Measurements from ENCODE around the gene RPL7L1.
"Not testable (repeated sequence)": the region's sequence is repeated elsewhere in the genome, so short reads cannot be mapped to it uniquely, and the experiment has no call there.

Gene RPL7L1

GRCh38 chr6:42879372-42880239, at the start of gene RPL7L1:
RPL7L1 (plus strand) TSS chr6:42879616; CDS start chr6:42879911, 295 bp downstream.
- peak; percentile 88 for DNase-seq (ENCODE audit: low spot score)

- no peak for DNase-seq (ENCODE audit: low spot score)
Observed at GRCh38 chr6:42831237-42831636, 48.2 kb upstream of the RPL7L1 start.

- no peak for DNase-seq (ENCODE audit: low spot score)
Observed at GRCh38 chr6:42834056-42834455, 45.4 kb upstream of the RPL7L1 start.

GRCh38 chr6:42841844-42842584, 37.4 kb upstream of the RPL7L1 start:
- no peak for DNase-seq (ENCODE audit: low spot score)

- no peak for DNase-seq (ENCODE audit: low spot score)
Observed at GRCh38 chr6:42845327-42845694, 34.1 kb upstream of the RPL7L1 start.

- DNase-seq (ENCODE audit: low spot score) = no peak
Observed at GRCh38 chr6:42846505-42846904, 32.9 kb upstream of the RPL7L1 start.

GRCh38 chr6:42848700-42849099, 30.7 kb upstream of the RPL7L1 start:
- DNase-seq (ENCODE audit: low spot score) = no peak

GRCh38 chr6:42851599-42851998, 27.8 kb upstream of the RPL7L1 start:
- DNase-seq (ENCODE audit: low spot score) = no peak

- no peak for DNase-seq (ENCODE audit: low spot score)
Observed at GRCh38 chr6:42860036-42860435, 19.4 kb upstream of the RPL7L1 start.

- DNase-seq (ENCODE audit: low spot score) = no peak
Observed at GRCh38 chr6:42860481-42860880, 18.9 kb upstream of the RPL7L1 start.

GRCh38 chr6:42864602-42865001, 14.8 kb upstream of the RPL7L1 start:
- no peak for DNase-seq (ENCODE audit: low spot score)

- no peak for DNase-seq (ENCODE audit: low spot score)
Observed at GRCh38 chr6:42870145-42870936, 9.1 kb upstream of the RPL7L1 start.

- no peak for DNase-seq (ENCODE audit: low spot score)
Observed at GRCh38 chr6:42871711-42872110, 7.7 kb upstream of the RPL7L1 start.

- DNase-seq (ENCODE audit: low spot score) = no peak
Observed at GRCh38 chr6:42873313-42873712, 6.1 kb upstream of the RPL7L1 start.

GRCh38 chr6:42877695-42878094, 1.7 kb upstream of the RPL7L1 start:
- no peak for DNase-seq (ENCODE audit: low spot score)

GRCh38 chr6:42880240-42880817, 913 bp downstream of the RPL7L1 start:
- DNase-seq (ENCODE audit: low spot score) = not testable (repeated sequence)

- not testable (repeated sequence) for DNase-seq (ENCODE audit: low spot score)
Observed at GRCh38 chr6:42880871-42881270, 1.5 kb downstream of the RPL7L1 start.

GRCh38 chr6:42885702-42886101, 6.3 kb downstream of the RPL7L1 start:
- DNase-seq (ENCODE audit: low spot score) = no peak

GRCh38 chr6:42888201-42888600, 8.8 kb downstream of the RPL7L1 start:
- DNase-seq (ENCODE audit: low spot score) = not testable (repeated sequence)

- peak; percentile 24 for DNase-seq (ENCODE audit: low spot score)
Observed at GRCh38 chr6:42889815-42890214, 10.4 kb downstream of the RPL7L1 start.

- DNase-seq (ENCODE audit: low spot score) = peak; percentile 92
Observed at GRCh38 chr6:42890311-42891198, 11.1 kb downstream of the RPL7L1 start.
